HFF-Myc (cell line): Measurements from ENCODE around the gene TXNRD2.
A peak's percentile ranks its signal among the peaks of the same experiment; 100 is the strongest.

Source experiments
- DNase-seq: peaks from one replicate; pipeline ENCODE4 v3.0.0-alpha.2; 2011; ENCODE audit warnings: low read depth; ENCODE audit errors: extremely low read depth
- H3K4me3 ChIP-seq: replicated peaks from 2 replicates; pipeline ENCODE4 v1.5.1; 2011; ENCODE audit warnings: low read depth, mild to moderate bottlenecking, control low read depth, low read length
- TF ChIP-seq, protein P1 (sequence below): IDR thresholded peaks from 2 replicates; pipeline ENCODE4 v1.5.1; 2012; ENCODE audit warnings: mild to moderate bottlenecking, low read depth, low read length, control low read depth; ENCODE audit errors: missing control alignments

The TXNRD2 gene

DNA sequence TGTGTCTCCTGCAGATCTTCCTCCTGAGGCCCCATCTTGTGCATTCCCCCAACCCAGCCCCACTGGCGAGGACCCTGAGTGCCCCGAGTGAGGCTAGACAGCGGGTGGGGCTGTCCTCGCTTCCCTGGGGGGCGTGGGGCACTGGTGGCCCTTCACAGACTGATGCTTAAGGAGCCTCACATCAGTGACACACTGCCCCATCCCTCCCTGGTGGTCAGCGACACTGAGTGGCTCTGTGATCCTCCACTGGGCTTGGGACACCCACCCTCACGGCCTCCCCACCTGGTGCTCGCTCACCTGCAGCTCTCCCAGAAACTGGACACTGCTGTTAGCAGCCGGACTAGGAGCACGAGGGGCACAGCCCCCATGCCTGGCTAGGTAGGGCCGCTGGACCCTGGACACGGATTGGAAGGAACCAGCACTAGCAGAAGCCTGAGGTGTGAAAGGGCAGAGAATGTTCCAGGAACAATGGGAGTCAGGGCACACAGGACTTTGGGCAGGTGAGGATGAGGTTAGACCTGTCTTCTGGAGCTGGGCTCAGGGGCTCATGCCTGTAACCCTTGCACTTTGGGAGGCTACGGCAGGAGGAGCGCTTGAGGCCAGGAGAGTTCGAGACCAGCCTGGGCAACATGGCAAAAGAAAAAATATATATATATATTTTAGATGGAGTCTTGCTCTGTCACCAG, 23.2 kb upstream of the TXNRD2 start:
- TF ChIP-seq, protein P1, sequence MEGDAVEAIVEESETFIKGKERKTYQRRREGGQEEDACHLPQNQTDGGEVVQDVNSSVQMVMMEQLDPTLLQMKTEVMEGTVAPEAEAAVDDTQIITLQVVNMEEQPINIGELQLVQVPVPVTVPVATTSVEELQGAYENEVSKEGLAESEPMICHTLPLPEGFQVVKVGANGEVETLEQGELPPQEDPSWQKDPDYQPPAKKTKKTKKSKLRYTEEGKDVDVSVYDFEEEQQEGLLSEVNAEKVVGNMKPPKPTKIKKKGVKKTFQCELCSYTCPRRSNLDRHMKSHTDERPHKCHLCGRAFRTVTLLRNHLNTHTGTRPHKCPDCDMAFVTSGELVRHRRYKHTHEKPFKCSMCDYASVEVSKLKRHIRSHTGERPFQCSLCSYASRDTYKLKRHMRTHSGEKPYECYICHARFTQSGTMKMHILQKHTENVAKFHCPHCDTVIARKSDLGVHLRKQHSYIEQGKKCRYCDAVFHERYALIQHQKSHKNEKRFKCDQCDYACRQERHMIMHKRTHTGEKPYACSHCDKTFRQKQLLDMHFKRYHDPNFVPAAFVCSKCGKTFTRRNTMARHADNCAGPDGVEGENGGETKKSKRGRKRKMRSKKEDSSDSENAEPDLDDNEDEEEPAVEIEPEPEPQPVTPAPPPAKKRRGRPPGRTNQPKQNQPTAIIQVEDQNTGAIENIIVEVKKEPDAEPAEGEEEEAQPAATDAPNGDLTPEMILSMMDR: no peak
- H3K4me3 ChIP-seq: no peak overlapping the region
- no peak for DNase-seq

DNA sequence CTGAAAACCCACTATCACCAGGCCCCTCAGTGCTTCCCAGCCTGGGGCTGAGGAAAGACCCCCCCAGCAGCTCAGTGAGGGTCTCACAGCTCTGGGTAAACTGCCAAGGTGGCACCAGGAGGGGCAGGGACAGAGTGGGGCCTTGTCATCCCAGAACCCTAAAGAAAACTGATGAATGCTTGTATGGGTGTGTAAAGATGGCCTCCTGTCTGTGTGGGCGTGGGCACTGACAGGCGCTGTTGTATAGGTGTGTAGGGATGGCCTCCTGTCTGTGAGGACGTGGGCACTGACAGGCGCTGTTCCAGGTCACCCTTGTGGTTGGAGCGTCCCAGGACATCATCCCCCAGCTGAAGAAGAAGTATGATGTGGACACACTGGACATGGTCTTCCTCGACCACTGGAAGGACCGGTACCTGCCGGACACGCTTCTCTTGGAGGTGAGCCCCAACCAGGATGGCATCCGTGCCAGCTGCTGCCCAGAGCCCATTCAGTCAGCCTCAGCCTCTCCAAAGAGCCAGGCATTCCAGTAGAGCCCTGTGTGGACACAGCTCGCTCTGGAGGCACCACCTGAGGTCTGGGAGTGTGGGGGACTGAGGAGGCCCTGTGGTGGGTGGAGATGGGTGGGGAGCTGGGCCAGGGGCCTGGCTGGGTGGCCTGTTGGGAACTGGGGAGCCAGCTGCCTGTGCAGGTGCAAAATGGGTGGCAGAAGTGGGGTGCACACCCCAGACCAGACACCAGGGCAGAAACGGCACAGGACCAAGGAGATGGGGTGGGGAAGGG, 22.4 kb upstream of the TXNRD2 start:
- TF ChIP-seq, protein P1: no peak
- H3K4me3 ChIP-seq: no peak overlapping the region
- no peak for DNase-seq

DNA sequence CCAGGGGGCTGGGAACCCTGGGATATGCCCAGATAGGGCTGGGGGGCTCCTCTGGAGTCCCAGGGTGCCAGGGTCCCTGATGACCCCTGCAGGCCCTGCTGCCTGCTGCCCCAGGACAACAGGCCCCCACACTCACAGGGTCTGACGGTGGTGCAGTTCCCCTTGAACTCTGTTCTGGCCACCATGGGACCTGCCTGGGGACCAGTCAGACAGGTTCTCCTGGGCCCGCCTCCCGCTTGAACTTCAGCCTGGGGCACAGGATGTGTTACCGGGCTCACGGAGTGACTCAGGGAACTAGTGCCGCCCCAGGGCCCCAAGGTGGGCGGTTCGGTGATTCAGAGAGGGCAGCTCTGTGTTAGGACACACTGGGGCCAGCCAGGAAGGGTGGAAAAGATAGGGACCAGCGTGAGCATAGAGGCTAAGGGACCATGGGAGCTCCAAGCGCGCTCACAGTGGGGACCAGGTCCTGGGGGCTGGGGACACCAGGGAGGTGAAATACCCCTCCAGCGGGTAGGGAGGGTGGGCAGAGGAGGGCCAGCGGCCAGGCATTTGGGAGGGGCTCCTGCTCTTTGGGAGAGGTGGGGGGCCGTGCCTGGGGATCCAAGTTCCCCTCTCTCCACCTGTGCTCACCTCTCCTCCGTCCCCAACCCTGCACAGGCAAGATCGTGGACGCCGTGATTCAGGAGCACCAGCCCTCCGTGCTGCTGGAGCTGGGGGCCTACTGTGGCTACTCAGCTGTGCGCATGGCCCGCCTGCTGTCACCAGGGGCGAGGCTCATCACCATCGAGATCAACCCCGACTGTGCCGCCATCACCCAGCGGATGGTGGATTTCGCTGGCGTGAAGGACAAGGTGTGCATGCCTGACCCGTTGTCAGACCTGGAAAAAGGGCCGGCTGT, 21.5 kb upstream of the TXNRD2 start:
- no peak overlapping the region for H3K4me3 ChIP-seq
- TF ChIP-seq, protein P1: no peak
- no peak for DNase-seq

DNA sequence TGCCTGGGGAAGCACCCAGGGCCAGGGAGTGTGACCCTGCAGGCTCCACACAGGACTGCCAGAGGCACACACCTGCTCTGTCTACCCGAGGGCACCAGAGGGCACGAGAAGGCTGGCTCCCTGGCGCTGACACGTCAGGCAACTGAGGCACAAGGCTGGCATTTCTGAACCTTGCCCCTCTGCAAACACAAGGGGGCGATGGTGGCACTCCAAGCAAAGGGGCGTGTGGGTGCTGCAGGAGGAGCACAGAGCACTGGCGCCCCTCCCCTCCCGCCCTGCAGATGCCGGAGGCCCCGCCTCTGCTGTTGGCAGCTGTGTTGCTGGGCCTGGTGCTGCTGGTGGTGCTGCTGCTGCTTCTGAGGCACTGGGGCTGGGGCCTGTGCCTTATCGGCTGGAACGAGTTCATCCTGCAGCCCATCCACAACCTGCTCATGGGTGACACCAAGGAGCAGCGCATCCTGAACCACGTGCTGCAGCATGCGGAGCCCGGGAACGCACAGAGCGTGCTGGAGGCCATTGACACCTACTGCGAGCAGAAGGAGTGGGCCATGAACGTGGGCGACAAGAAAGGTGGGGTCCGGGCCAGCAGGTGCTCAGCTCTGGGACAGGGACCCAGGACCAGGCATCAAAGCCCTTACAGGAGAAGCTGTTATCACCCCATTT, 20.8 kb upstream of the TXNRD2 start:
- H3K4me3 ChIP-seq: no peak overlapping the region
- TF ChIP-seq, protein P1: peak; percentile 75
- DNase-seq: no peak

DNA sequence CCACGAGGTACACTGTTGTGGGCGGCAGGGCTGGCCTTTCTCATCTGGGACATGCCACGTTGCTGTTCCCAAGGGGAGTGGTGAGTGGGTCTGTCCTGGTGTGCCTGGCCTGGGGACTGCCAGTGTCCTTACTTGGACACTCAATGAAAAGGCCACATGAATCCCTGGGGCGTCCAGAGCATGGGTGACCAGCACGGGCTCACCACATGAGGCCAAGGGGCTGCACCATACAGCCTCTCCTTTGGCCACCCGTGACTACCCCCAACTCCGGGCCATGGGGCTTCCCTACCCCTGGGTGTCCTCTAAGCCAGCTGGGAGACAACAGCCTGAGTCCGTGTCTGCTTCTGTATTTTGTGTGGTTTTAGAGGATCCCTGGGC, 20.2 kb upstream of the TXNRD2 start:
- H3K4me3 ChIP-seq: no peak overlapping the region
- no peak for DNase-seq
- TF ChIP-seq, protein P1: no peak

DNA sequence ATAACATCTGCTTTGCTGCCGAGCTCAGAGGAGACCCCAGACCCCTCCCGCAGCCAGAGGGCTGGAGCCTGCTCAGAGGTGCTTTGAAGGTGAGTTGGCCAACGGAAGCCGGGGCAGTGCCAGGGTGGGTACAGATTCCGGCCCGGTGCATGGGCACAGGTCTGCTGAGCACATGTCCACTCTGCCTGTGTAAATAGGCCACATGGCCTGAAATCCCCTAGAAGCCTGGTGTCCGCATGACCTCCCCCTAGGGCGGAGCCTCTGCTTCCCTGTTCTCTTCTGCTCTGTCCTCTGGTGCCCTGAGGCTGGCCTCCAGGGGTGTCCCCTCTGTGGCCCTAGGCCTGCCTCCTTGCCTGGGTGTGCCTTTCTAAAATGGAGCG, 19.6 kb upstream of the TXNRD2 start:
- TF ChIP-seq, protein P1: no peak
- H3K4me3 ChIP-seq: no peak overlapping the region
- DNase-seq: no peak
